Tibial nerve (tissue), 4 donors: ENCODE results near the gene PDIA6. TPM values are rescaled to one million over a fixed set of nuclear protein-coding genes. Genes with fewer than 3 reads are reported as not detected.

ENCODE experiments used
- DNase-seq, 2 donors: peaks; one replicate each; pipeline ENCODE4 v3.0.0-alpha.2; 2019; ENCODE audit warnings: low spot score in 2 of 2
- H3K27ac ChIP-seq, 4 donors: fragments of 200-600 bp; sonication (generic) in 3 of 4; one replicate each; pipeline ENCODE4 v1.5.1; 2017 to 2019; ENCODE audit warnings: mild to moderate bottlenecking in 1 of 4
- H3K27me3 ChIP-seq, 2 donors: fragments of 200-600 bp; sonication (generic) in 1 of 2; one replicate each; pipeline versions ENCODE4 v1.5.1 to v1.6.0; 2017 to 2019
- H3K36me3 ChIP-seq, 3 donors: fragments of 200-600 bp; sonication (generic); one replicate each; pipeline ENCODE4 v1.5.1; 2018 to 2019
- H3K4me1 ChIP-seq, 4 donors: fragments of 200-600 bp; sonication (generic) in 3 of 4; one replicate each; pipeline ENCODE4 v1.5.1; 2017 to 2019
- H3K4me3 ChIP-seq, 4 donors: fragments of 200-600 bp; sonication (generic) in 3 of 4; one replicate each; pipeline ENCODE4 v1.5.1; 2017 to 2019; ENCODE audit warnings: mild to moderate bottlenecking in 1 of 4, moderate library complexity in 1 of 4
- H3K9me3 ChIP-seq, 4 donors: fragments of 200-600 bp; sonication (generic) in 3 of 4; one replicate each; pipeline ENCODE4 v1.5.1; 2017 to 2019
- EP300 ChIP-seq, 2 donors: sonication (generic); formaldehyde crosslinking; IDR thresholded peaks; one replicate each; pipeline ENCODE4 v1.6.1; 2017; ENCODE audit warnings: antibody characterized with exemption in 2 of 2, mild to moderate bottlenecking in 1 of 2
- POLR2A ChIP-seq, 2 donors: fragments of 450-650 bp; IDR thresholded peaks; one replicate each; pipeline ENCODE4 v1.6.1; 2017; ENCODE audit warnings: antibody characterized with exemption in 2 of 2, mild to moderate bottlenecking in 2 of 2, moderate library complexity in 2 of 2
- WGBS, 2 donors: methylation state at CpG; one replicate each; pipeline ENCODE4 v1.1.5; 2018; 5-methylcytosine and 5-hydroxymethylcytosine counted together
- total RNA-seq, 4 donors: library from RNA; depleted of rRNA; stranded (reverse); fragments of >200 nt; gene quantifications; one replicate each; pipeline ENCODE4 v1.1.0, GENCODE V29; 2016
- TF ChIP-seq, protein P1 (sequence below), 5 experiments: fragments of 200-600 bp in 3 of 5; fragments of 450-650 bp in 2 of 5; sonication (generic) in 3 of 5; IDR thresholded peaks; one replicate each; pipeline ENCODE4 v1.5.1; 2016 to 2019; ENCODE audit warnings: antibody characterized with exemption in 5 of 5, mild to moderate bottlenecking in 3 of 5, moderate library complexity in 2 of 5

PDIA6 gene
- total RNA-seq, 4 donors from 2014 or later = 61.4 to 84.3 (median 76.2) TPM

DNA sequence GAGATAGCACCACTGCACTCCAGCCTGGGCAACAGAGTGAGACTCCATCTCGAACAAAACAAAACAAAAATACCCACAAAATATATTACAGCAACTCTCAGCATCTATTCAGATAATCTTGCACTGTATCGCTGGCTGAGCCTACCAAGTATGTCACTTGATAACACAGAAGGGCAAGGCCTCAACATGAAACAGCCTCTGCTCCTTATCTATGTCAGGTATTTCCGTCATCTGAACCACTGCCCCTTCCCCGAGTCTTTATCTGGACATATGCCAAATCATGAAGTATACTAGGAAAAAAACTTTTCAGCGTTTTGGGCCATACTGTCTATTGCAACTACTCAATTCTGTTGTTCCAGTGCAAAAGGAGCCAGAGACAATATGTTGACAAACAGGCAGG is 17.7 kb downstream of the PDIA6 start:
- Histone ChIP-seq H3K27me3 (no peaks in the 10 kb centered on the region), H3K4me3 (no peak overlapping the region), H3K36me3 (peaks cover 0 to 85% (median 0%) of the 10 kb centered on the region in 3 donors), H3K9me3 (no peaks in the 10 kb centered on the region), H3K27ac (no peak overlapping the region), H3K4me1 (no peaks in the 10 kb centered on the region)
- 79 to 80% methylated on average over 5 of the region's 5 CpGs for WGBS, 2 donors
- TF ChIP-seq, protein P1, sequence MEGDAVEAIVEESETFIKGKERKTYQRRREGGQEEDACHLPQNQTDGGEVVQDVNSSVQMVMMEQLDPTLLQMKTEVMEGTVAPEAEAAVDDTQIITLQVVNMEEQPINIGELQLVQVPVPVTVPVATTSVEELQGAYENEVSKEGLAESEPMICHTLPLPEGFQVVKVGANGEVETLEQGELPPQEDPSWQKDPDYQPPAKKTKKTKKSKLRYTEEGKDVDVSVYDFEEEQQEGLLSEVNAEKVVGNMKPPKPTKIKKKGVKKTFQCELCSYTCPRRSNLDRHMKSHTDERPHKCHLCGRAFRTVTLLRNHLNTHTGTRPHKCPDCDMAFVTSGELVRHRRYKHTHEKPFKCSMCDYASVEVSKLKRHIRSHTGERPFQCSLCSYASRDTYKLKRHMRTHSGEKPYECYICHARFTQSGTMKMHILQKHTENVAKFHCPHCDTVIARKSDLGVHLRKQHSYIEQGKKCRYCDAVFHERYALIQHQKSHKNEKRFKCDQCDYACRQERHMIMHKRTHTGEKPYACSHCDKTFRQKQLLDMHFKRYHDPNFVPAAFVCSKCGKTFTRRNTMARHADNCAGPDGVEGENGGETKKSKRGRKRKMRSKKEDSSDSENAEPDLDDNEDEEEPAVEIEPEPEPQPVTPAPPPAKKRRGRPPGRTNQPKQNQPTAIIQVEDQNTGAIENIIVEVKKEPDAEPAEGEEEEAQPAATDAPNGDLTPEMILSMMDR (IDR thresholded peaks at IDR 0.05) = no peak
- TF ChIP-seq EP300 (IDR thresholded peaks at IDR 0.05) (no peak), POLR2A (IDR thresholded peaks at IDR 0.05) (no peak)
- no peak for DNase-seq

DNA sequence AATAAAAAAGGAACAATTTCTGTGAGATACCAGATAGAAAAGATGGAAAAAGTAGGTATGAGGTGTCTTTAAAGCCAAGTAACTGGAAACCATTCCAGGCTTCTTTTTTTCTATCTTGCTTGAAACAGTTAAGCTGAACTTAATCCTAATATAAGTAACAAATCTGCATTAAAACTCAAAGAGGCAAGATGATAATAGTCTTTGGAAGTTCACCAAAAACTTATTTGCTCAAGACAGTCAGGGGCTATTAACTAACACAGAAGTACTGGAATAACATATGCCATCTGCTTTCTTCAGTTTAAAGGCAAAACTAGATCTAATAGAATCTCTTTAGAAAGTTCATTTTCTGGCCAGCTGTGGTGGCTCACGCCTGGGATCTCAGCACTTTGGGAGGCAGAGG is 18.8 kb downstream of the PDIA6 start:
- Histone ChIP-seq H3K4me1 (no peaks in the 10 kb centered on the region), H3K27me3 (no peaks in the 10 kb centered on the region), H3K9me3 (no peaks in the 10 kb centered on the region), H3K36me3 (peaks cover 0 to 96% (median 8%) of the 10 kb centered on the region in 3 donors), H3K4me3 (no peak overlapping the region), H3K27ac (no peak overlapping the region)
- TF ChIP-seq, protein P1 (IDR thresholded peaks at IDR 0.05) = no peak
- TF ChIP-seq EP300 (IDR thresholded peaks at IDR 0.05) (no peak), POLR2A (IDR thresholded peaks at IDR 0.05) (no peak)
- DNase-seq = no peak
- WGBS, 2 donors = 77 to 81% methylated on average over 1 of the region's 1 CpG

DNA sequence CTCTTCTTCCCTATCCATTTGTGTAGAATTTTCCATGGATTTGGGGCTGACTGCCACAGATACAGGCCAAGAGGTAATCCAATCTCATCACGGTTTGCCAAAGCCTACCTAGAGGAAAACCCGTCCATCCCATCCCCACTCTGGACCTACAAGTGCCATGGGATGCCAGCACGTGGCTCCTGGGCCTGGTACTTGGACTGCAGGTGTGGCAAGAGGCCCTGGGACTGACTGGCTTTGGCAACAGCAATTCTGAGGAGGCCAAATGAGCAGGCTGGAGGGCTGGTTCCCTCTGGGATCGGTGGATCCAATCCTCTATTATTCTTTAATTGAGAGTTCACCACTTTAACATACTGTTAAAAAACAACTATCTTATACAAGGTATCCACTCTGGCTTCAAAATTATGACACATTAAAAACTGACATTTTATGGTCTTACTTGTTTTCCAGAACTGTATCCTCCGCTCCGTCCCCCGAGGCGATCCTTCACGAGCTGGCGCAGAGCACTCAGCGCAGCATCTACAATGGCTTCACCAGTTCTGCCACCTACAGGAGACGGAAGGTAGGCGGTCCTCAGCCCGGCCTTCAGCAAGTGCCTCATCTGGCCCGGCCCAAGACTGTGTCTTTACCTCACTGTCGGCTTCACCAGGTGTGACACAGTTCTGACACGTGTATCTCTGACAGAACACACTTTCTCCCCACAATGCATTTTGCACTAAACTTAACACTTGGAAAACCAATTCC is 19.8 kb downstream of the PDIA6 start:
- TF ChIP-seq EP300 (IDR thresholded peaks at IDR 0.05) = no peak
- no peak for TF ChIP-seq POLR2A (IDR thresholded peaks at IDR 0.05)
- TF ChIP-seq, protein P1 (IDR thresholded peaks at IDR 0.05) = no peak
- DNase-seq = no peak

DNA sequence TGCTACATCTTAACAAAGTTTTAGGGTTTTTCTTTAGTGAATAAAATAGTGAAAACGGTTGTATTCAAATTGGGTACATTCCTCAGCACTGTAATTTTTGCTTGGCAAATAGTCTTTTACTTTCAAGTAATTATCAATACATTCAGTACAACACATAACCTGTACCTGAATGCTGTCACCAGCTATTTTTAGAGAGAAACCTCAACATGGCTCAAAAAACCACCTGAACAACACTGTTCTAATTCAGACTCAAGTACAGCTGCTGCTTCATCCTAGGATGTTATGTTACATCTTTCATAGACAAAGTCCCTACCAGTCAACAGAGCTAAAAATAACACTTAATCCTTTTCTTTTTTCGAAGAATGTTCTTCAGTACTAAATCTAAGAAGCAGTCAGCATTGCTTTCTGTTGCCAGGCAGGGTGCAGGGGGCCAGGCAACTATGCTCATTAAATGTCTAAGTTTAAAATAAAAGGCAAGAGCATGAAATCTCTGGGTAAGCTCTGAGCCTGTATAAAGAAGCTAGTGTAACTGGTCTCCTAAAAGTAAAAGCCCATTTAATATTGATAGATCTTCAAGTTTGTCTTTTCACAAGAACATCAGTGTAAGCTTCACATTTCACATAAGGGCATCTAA is 20.5 kb downstream of the PDIA6 start:
- TF ChIP-seq POLR2A (IDR thresholded peaks at IDR 0.05) (no peak), EP300 (IDR thresholded peaks at IDR 0.05) (no peak)
- TF ChIP-seq, protein P1 (IDR thresholded peaks at IDR 0.05) = no peak
- 63 to 66% methylated on average over 2 of the region's 2 CpGs for WGBS, 2 donors
- no peaks in the 10 kb centered on the region for H3K9me3 ChIP-seq

More for the DNA sequence above, 19.8 kb downstream of the PDIA6 start:
- WGBS, 2 donors = 89 to 90% methylated on average over 17 of the region's 17 CpGs
- H3K9me3 ChIP-seq = no peaks in the 10 kb centered on the region
- H3K36me3 ChIP-seq = peaks cover 0 to 98% (median 12%) of the 10 kb centered on the region in 3 donors
- H3K4me3 ChIP-seq = no peak overlapping the region
- no peaks in the 10 kb centered on the region for H3K27me3 ChIP-seq
- H3K4me1 ChIP-seq = no peaks in the 10 kb centered on the region
- no peak overlapping the region for H3K27ac ChIP-seq

More for the DNA sequence above, 20.5 kb downstream of the PDIA6 start:
- Histone ChIP-seq H3K4me1 (no peaks in the 10 kb centered on the region), H3K36me3 (peaks cover 0 to 99% (median 12%) of the 10 kb centered on the region in 3 donors), H3K27ac (no peak overlapping the region), H3K27me3 (no peaks in the 10 kb centered on the region), H3K4me3 (no peak overlapping the region)
- DNase-seq = no peak
